Germinal center (tissue), 1 donor: Measurements from ENCODE around the gene PTPRD.
"Not testable (repeated sequence)": the region's sequence is repeated elsewhere in the genome, so short reads cannot be mapped to it uniquely, and the experiment has no call there.

ENCODE experiments used
- DNase-seq: peaks from one replicate; pipeline ENCODE4 v3.0.0; 2012; ENCODE audit warnings: mixed read lengths, low spot score

Gene PTPRD

GRCh38 chr9:9498846-9499245, 1114.0 kb downstream of the PTPRD start:
- DNase-seq = no peak

DNA sequence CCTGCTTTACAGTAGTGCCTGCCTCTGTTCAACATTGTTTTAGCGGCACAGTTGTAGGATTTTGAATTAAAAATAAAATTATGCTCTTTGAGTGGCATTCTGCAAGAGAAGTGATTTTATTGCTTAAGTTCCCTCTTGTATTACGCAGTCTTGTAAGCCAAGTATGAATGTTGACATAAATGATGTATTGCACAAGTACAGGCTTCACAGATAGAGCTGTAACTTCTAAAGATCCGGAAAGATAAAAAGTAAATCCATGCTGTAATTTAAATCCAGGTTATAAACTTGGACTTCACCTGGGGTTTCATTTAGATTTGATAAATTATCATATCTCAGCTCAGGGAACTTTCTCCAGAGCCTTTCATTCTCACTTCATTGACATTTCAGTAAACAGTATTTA, 1114.7 kb downstream of the PTPRD start:
- DNase-seq = no peak

DNA sequence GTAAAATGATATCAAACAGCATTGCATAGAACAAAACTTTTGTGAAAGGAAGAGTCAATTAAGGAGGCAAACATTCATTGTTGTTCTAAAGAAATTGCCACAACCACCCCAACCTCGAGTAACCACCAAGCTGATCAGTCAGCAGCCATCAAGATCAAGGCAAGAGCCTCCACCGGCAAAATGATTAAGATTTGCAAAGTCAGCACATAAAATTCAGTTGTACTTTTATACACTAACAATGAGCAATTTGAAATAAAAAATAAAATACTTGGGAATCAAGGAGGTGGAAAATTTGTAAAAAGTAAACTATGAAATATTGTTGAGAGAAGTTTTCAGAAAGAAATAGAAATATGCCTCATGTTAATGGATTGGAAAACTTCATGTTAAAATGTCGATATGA, 1118.5 kb downstream of the PTPRD start:
- DNase-seq = no peak

DNA sequence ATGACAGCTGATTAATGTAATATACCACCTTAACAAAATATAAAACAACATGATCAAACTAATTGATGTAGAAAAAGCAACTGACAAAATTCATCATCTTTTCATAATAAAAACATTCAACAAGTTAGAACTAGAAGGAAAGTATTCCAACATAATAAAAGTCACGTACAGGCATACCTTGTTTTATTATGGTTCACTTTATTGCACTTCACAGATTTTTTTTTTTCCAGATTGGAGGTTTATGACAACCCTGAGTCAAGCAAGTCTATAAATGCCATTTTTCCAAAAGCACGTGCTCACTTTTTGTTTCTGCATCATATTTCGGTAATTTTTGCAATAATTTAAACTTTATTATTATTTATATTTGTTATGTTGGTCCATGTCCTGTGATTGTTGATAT, 1120.3 kb downstream of the PTPRD start:
- DNase-seq = no peak

- DNase-seq = no peak
Observed at GRCh38 chr9:9489183-9489582, 1123.6 kb downstream of the PTPRD start.

- no peak for DNase-seq
Observed at GRCh38 chr9:9483175-9483574, 1129.6 kb downstream of the PTPRD start.

GRCh38 chr9:9478741-9479140, 1134.1 kb downstream of the PTPRD start:
- DNase-seq = no peak

DNA sequence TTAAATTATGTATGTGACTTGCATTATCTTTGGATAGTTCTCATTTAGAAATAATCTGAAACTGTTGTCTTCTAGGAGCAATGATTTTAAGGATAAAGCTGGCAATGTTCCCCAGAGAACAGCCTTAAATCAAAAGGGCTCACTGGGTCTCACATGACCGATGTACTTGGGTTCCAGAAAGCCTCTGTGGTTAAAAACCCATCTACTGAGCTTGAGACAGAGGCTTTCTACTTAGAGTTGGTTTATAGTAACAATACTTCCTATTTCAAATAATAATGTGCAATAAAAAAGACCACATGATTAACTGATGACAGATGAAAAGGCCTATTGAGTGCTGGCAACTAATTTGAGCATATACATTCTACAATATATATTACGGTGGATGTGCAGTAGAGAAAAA, 1143.5 kb downstream of the PTPRD start:
- no peak for DNase-seq

- DNase-seq = not testable (repeated sequence)
Observed at GRCh38 chr9:9441874-9442273, 1170.9 kb downstream of the PTPRD start.

GRCh38 chr9:9437641-9438040, 1175.2 kb downstream of the PTPRD start:
- DNase-seq = no peak

DNA sequence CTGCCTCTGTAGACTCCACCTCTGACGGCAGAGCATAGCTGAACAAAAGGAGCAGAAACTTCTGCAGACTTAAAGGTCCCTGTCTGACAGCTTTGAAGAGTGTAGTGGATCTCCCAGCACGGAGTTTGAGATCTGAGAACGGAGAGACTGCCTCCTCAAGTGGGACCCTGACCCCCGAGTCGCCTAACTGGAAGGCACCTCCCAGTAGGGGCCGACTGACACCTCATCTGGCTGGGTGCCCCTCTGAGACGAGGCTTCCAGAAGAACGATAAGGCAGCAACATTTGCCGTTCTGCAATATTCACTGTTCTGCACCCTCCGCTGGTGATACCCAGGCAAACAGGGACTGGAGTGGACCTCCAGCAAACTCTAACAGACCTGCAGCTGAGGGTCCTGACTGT, 1186.3 kb downstream of the PTPRD start:
- not testable (repeated sequence) for DNase-seq

DNA sequence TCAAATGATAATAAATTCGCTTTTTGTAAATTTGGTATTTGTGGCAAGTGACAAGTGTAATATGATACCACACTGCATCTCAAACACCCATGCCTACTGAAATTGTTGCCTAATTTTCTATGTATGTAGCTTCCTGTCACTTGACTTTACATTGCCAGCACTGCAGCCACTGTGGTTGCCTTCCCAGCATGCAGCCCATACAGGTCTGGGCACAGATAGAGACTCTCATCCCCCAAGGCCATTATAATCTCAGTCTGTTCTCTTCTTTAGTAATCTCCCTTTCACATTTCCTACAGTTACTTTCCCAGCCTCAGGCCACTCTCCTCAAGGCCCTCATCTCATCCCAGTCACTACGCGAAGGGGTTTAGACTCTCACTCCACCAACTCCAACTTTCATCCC, 1200.6 kb downstream of the PTPRD start:
- no peak for DNase-seq

DNA sequence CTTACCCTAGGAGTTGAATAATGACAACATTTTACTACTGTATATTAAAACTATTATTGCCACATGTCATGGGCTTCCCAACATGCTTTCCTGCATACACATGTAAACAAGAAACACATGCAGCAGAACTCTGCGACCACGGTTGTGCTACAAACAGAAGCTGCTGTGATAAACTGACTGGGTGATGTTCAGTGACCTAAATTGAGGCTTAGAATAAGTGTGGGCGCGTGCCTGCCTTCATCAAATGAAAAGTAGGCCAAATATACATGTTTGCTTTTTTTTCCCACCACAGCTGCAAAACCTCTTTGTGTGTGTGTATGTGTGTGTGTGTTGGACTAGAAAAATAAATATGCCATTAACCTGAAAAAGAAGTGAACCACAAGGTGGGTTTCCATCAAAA, 1202.1 kb downstream of the PTPRD start:
- DNase-seq = no peak

GRCh38 chr9:9399982-9400381, 1212.8 kb downstream of the PTPRD start:
- DNase-seq = no peak

GRCh38 chr9:9396518-9396917, 1216.3 kb downstream of the PTPRD start:
- no peak for DNase-seq

DNA sequence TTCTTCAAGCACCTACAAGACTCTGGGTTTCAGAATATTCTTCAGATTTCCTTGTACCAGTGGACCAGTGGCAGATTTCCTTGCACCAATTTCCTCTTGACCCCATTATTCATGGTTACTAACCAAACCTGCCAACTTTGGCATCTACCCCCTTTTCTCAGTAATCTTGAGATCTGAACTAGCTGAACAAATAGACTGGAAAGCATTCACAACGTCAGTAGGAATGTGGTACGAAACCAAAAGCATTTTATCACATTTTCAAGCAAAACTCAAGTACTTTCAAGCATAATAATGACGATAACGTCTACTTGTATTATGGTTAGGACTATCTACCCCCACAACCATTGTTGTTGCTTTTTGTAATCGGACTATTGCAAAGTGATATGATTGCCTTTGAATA, 1217.3 kb downstream of the PTPRD start:
- DNase-seq = no peak

GRCh38 chr9:9392755-9393154, 1220.0 kb downstream of the PTPRD start:
- no peak for DNase-seq

DNA sequence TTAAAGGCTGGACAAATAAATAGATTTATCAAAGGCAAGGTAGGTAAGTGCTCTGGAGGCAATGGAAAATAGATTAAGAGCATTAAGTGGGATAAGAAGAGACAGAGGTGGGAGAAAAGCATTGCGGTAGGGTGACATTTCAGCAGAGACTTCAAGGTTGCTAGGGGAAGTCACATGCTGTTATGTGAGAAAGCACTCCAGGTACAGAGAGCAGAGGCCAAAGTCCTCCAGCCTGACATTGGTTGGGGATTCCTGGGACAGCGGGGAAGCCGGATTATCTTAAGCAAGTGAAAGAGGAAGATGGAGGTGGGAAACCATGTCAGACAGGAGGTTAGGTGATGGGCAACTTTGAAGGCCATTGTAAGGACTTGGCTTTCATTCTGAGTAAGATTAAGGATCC, 1222.9 kb downstream of the PTPRD start:
- no peak for DNase-seq

DNA sequence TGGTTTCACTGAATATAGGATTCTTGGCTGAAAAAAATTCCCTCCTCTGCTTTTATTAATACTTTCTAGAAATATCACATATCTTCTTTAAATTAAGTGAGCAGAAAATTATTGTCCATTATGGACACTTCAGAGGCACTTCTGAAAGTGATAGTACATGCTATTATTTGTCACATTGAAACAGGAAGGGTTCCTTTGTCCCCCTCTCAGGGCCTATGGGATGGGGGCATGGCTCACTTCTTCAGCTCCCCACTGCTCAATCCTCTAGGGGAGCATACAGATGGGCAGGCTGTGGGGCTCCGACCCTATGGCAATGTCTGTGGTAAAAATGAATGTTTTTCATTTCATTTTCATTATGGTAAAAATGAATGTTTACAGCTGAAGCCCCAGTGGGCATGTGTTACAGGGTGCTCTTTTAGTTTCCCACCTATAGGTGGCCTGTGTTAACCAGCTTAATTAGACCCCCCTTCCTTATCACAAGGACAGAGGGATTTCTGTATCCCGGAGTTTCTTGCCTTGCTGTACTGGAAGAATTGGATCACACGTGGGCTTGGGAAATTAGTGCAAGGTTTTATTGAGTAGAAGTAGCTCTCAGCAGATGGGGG, 1225.2 kb downstream of the PTPRD start:
- no peak for DNase-seq

- no peak for DNase-seq
Observed at GRCh38 chr9:9362332-9362731, 1250.5 kb downstream of the PTPRD start.

- DNase-seq = no peak
Observed at GRCh38 chr9:9352877-9353481, 1259.8 kb downstream of the PTPRD start.

- no peak for DNase-seq
Observed at GRCh38 chr9:9341203-9341602, 1271.6 kb downstream of the PTPRD start.

DNA sequence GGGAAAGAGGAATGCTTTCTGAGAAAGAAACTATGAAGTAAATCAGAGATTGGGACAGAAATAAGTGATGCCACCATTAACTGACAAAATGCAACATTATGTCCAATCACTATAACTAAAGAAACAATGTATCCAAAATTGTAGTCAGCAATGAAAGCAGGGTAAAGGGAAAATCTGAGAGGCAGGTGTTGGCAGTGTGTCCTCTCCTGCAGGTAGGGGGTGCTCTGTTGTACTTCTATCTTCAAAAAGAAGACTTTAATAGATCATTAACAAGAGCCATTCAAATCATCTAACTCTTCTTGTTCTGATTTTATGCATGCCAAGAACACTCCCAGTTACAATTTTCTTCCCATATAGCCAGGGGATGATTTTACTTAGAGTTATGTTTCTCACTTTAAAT, 1275.7 kb downstream of the PTPRD start:
- DNase-seq = no peak

- no peak for DNase-seq
Observed at GRCh38 chr9:9326749-9327148, 1286.1 kb downstream of the PTPRD start.
